H1 (cell line): ENCODE data around the gene MBP. TPM values are rescaled to one million over a fixed set of nuclear protein-coding genes. Genes with fewer than 3 reads are reported as not detected.

Source experiments
- CTCF ChIA-PET: fragments of 300-600 bp; sonication (Branson Sonifier 250); formaldehyde crosslinking; loops from one replicate; lab custom pipeline; 2021; ENCODE audit not compliant: partially characterized antibody; lab: Charles Lee
- POLR2A ChIA-PET: fragments of 300-600 bp; sonication (Branson Sonifier 250); formaldehyde crosslinking; loops from one replicate; lab custom pipeline; 2021; ENCODE audit warnings: inconsistent platforms; ENCODE audit not compliant: partially characterized antibody; lab: Charles Lee
- DNase-seq, 2 experiments: peaks; one replicate each; pipeline versions ENCODE4 v3.0.0 to v3.0.0-alpha.2; 2010 to 2022; ENCODE audit warnings: low spot score in 2 of 2, low read depth in 1 of 2, mixed read lengths in 1 of 2
- FAIRE-seq: peaks from 2 replicates; lab custom pipeline; 2011; peaks lifted over from hg19 to GRCh38; lab: Jason Lieb, UNC
- H2AFZ ChIP-seq: 2 replicates; pipeline ENCODE4 v1.8.1; 2012; ENCODE audit warnings: low read length, inconsistent platforms
- H2AK5ac ChIP-seq: 2 replicates; pipeline ENCODE4 v1.6.1; 2013; ENCODE audit warnings: low read depth, low read length
- H2BK120ac ChIP-seq: replicated peaks from 2 replicates; pipeline ENCODE3; 2013; ENCODE audit warnings: low read depth, low read length, inconsistent platforms
- H2BK12ac ChIP-seq: 2 replicates; pipeline ENCODE4 v1.6.1; 2013; ENCODE audit warnings: low read depth, low read length
- H2BK15ac ChIP-seq: 2 replicates; pipeline ENCODE4 v1.6.1; 2013; ENCODE audit warnings: low read length
- H2BK20ac ChIP-seq: 2 replicates; pipeline ENCODE4 v1.6.1; 2013; ENCODE audit warnings: low read length
- H2BK5ac ChIP-seq: 2 replicates; pipeline ENCODE4 v1.6.1; 2013; ENCODE audit warnings: low read depth, low read length
- H3K14ac ChIP-seq: 2 replicates; pipeline ENCODE4 v1.6.1; 2013; ENCODE audit warnings: inconsistent platforms; ENCODE audit not compliant: insufficient read length
- H3K18ac ChIP-seq: 2 replicates; pipeline ENCODE4 v1.6.1; 2013; ENCODE audit warnings: low read length; ENCODE audit errors: extremely low read depth
- H3K23ac ChIP-seq: 2 replicates; pipeline ENCODE4 v1.6.1; 2013; ENCODE audit warnings: inconsistent platforms; ENCODE audit not compliant: insufficient read length
- H3K23me2 ChIP-seq: 2 replicates; pipeline ENCODE4 v1.6.1; 2013; ENCODE audit warnings: low read depth, low read length
- H3K27ac ChIP-seq: 2 replicates; pipeline ENCODE4 v1.6.1; 2011; ENCODE audit warnings: low read depth, low read length, inconsistent platforms
- H3K27me3 ChIP-seq, 4 experiments: replicated peaks in 1 of 4; 1 replicate in 1 of 4; 2 replicates in 3 of 4; pipeline versions ENCODE4 v1.6.1 to v1.8.1; 2011 to 2013; ENCODE audit warnings: low read length in 3 of 4, mild to moderate bottlenecking in 3 of 4, inconsistent platforms in 2 of 4, mixed read lengths in 2 of 4, moderate library complexity in 1 of 4; ENCODE audit not compliant: control insufficient read depth in 3 of 4, insufficient read depth in 3 of 4; ENCODE audit errors: extremely low read depth in 1 of 4
- H3K36me3 ChIP-seq, 4 experiments: 2 replicates each; pipeline versions ENCODE4 v1.6.1 to v1.8.1; 2011 to 2013; ENCODE audit warnings: mild to moderate bottlenecking in 4 of 4, low read length in 3 of 4, moderate library complexity in 2 of 4, control low read depth in 1 of 4, inconsistent platforms in 1 of 4; ENCODE audit not compliant: insufficient read depth in 4 of 4, control insufficient read depth in 2 of 4
- H3K4ac ChIP-seq: replicated peaks from 2 replicates; pipeline ENCODE3; 2013; ENCODE audit warnings: low read length, low read depth, mixed read lengths, inconsistent platforms; ENCODE audit not compliant: insufficient read length
- H3K4me1 ChIP-seq, 4 experiments: replicated peaks in 1 of 4; 1 replicate in 1 of 4; 2 replicates in 3 of 4; pipeline versions ENCODE4 v1.6.1 to v1.8.1; 2011 to 2013; ENCODE audit warnings: low read length in 3 of 4, inconsistent platforms in 2 of 4, mixed read lengths in 1 of 4; ENCODE audit not compliant: insufficient read depth in 4 of 4, control insufficient read depth in 3 of 4
- H3K4me2 ChIP-seq, 2 experiments: 2 replicates each; pipeline versions ENCODE4 v1.6.1 to v1.8.1; 2011 to 2013; ENCODE audit warnings: low read depth in 2 of 2, low read length in 2 of 2, control low read depth in 1 of 2, inconsistent platforms in 1 of 2, mild to moderate bottlenecking in 1 of 2; ENCODE audit not compliant: insufficient read depth in 1 of 2
- H3K4me3 ChIP-seq, 4 experiments: fragments of 200-600, 300-600 bp in 1 of 4; sonication (generic), shearing (Covaris generic), sonication (Bioruptor Twin) in 1 of 4; 2 replicates each; pipeline versions ENCODE4 v1.5.1 to v1.8.1; 2011 to 2016; ENCODE audit warnings: low read length in 4 of 4, low read depth in 3 of 4, control low read depth in 2 of 4, inconsistent platforms in 2 of 4, mild to moderate bottlenecking in 2 of 4, mixed read lengths in 1 of 4, moderate library complexity in 1 of 4; ENCODE audit not compliant: insufficient read depth in 2 of 4; ENCODE audit errors: extremely low read depth in 1 of 4
- H3K56ac ChIP-seq: replicated peaks from 2 replicates; pipeline ENCODE3; 2013; ENCODE audit warnings: low read depth, mild to moderate bottlenecking, mixed read lengths, low read length, inconsistent platforms; ENCODE audit not compliant: insufficient read length
- H3K79me1 ChIP-seq: 2 replicates; pipeline ENCODE4 v1.6.1; 2013; ENCODE audit warnings: low read depth, low read length, control low read depth
- H3K79me2 ChIP-seq, 2 experiments: 2 replicates each; pipeline versions ENCODE4 v1.6.1 to v1.8.1; 2012 to 2013; ENCODE audit warnings: low read length in 2 of 2, mild to moderate bottlenecking in 2 of 2, inconsistent platforms in 1 of 2; ENCODE audit not compliant: insufficient read depth in 2 of 2, control insufficient read depth in 1 of 2
- H3K9ac ChIP-seq, 4 experiments: replicated peaks in 1 of 4; 1 replicate in 1 of 4; 2 replicates in 3 of 4; pipeline versions ENCODE4 v1.6.1 to v1.8.1; 2011 to 2013; ENCODE audit warnings: low read depth in 3 of 4, low read length in 3 of 4, control low read depth in 2 of 4, mild to moderate bottlenecking in 2 of 4, moderate library complexity in 2 of 4, inconsistent platforms in 1 of 4; ENCODE audit errors: extremely low read depth in 1 of 4
- H3K9me3 ChIP-seq, 2 experiments: 2 replicates each; pipeline versions ENCODE4 v1.6.1 to v1.8.1; 2012 to 2013; ENCODE audit warnings: mild to moderate bottlenecking in 2 of 2, moderate library complexity in 2 of 2, control low read depth in 1 of 2, inconsistent platforms in 1 of 2, low read depth in 1 of 2, low read length in 1 of 2, mixed read lengths in 1 of 2; ENCODE audit not compliant: insufficient read depth in 2 of 2
- H4K20me1 ChIP-seq, 2 experiments: replicated peaks in 1 of 2; 2 replicates each; pipeline versions ENCODE3 to v1.8.1; 2011 to 2013; ENCODE audit warnings: inconsistent platforms in 2 of 2, low read length in 2 of 2, mild to moderate bottlenecking in 1 of 2; ENCODE audit not compliant: insufficient read depth in 2 of 2, control insufficient read depth in 1 of 2
- H4K5ac ChIP-seq: 2 replicates; pipeline ENCODE4 v1.6.1; 2013; ENCODE audit warnings: low read length, low read depth, mixed read lengths, inconsistent platforms; ENCODE audit not compliant: insufficient read length
- H4K8ac ChIP-seq: 2 replicates; pipeline ENCODE4 v1.8.0; 2013; ENCODE audit warnings: mild to moderate bottlenecking, moderate library complexity, low read length, inconsistent platforms; ENCODE audit not compliant: insufficient read depth; ENCODE audit errors: extremely low read depth
- H4K91ac ChIP-seq: replicated peaks from 2 replicates; pipeline ENCODE3; 2013; ENCODE audit warnings: low read length, mixed read lengths, inconsistent platforms; ENCODE audit not compliant: insufficient read length
- CBX5 ChIP-seq: fragments of 300-800, 300-1000 bp; sonication (generic); IDR thresholded peaks from 2 replicates; pipeline ENCODE4 v1.7.1; 2016; ENCODE audit warnings: antibody characterized with exemption, low read length, low read depth
- CEBPB ChIP-seq: IDR thresholded peaks from 2 replicates; pipeline ENCODE4 v1.6.1; 2012; ENCODE audit warnings: low read depth, low read length
- FOSL1 ChIP-seq: IDR thresholded peaks from 2 replicates; pipeline ENCODE4 v1.6.1; 2011; ENCODE audit warnings: mild to moderate bottlenecking, low read depth, low read length, moderate library complexity; ENCODE audit not compliant: insufficient read depth
- GTF2F1 ChIP-seq: IDR thresholded peaks from 2 replicates; pipeline ENCODE4 v1.6.1; 2012; ENCODE audit warnings: low read depth, low read length, improper control_type of control experiment, borderline replicate concordance
- HDAC2 ChIP-seq, 2 experiments: fragments of 300-600 bp in 1 of 2; sonication (generic) in 1 of 2; IDR thresholded peaks; 2 replicates each; pipeline ENCODE4 v1.6.1; 2011 to 2012; ENCODE audit warnings: low read depth in 2 of 2, low read length in 2 of 2, mild to moderate bottlenecking in 2 of 2, moderate library complexity in 2 of 2, borderline replicate concordance in 1 of 2, inconsistent platforms in 1 of 2
- NANOG ChIP-seq: IDR thresholded peaks from 2 replicates; pipeline ENCODE4 v1.6.1; 2011; ENCODE audit warnings: low read length, low read depth, mild to moderate bottlenecking, inconsistent platforms; ENCODE audit not compliant: insufficient read depth, poor library complexity, severe bottlenecking
- NRF1 ChIP-seq: IDR thresholded peaks from 2 replicates; pipeline ENCODE4 v1.6.1; 2011; ENCODE audit warnings: mild to moderate bottlenecking, low read depth, low read length, improper control_type of control experiment
- RAD21 ChIP-seq, 2 experiments: IDR thresholded peaks in 1 of 2; conservative IDR thresholded peaks in 1 of 2; 2 replicates each; pipeline ENCODE4 v1.6.1; 2011; ENCODE audit warnings: low read depth in 2 of 2, low read length in 2 of 2, improper control_type of control experiment in 1 of 2, inconsistent platforms in 1 of 2, mild to moderate bottlenecking in 1 of 2, moderate library complexity in 1 of 2
- SP4 ChIP-seq: IDR thresholded peaks from 2 replicates; pipeline ENCODE4 v1.6.1; 2012; ENCODE audit warnings: low read length, inconsistent platforms
- TBP ChIP-seq: IDR thresholded peaks from 2 replicates; pipeline ENCODE4 v1.6.1; 2011; ENCODE audit warnings: low read depth, low read length, improper control_type of control experiment
- TEAD4 ChIP-seq: IDR thresholded peaks from 2 replicates; pipeline ENCODE4 v1.6.1; 2012; ENCODE audit warnings: low read depth, low read length, inconsistent platforms, mixed read lengths
- WGBS, 2 experiments: shearing (Covaris generic) in 1 of 2; methylation state at CpG; one replicate each; pipeline versions ENCODE4 v1.1.6 to v1.1.7; 2013 to 2015; ENCODE audit warnings: low lambda C conversion rate in 2 of 2, mixed read lengths in 2 of 2, inconsistent platforms in 1 of 2, low coverage in 1 of 2, missing lambda C conversion rate in 1 of 2; ENCODE audit not compliant: insufficient replicate concordance in 2 of 2, insufficient coverage in 1 of 2, insufficient read length in 1 of 2; ENCODE audit errors: extremely low coverage in 1 of 2, missing lambda C conversion rate in 1 of 2; 5-methylcytosine and 5-hydroxymethylcytosine counted together
- polyA plus RNA-seq, 7 experiments: library from polyadenylated mRNA; depleted of rRNA in 3 of 7; stranded (reverse) in 5 of 7; unstranded in 2 of 7; fragments of >200 nt in 5 of 7; fragments of 200-250 nt in 2 of 7; gene quantifications; 1 replicate in 5 of 7; 2 replicates in 1 of 7; 4 replicates in 1 of 7; pipeline versions ENCODE4 v1.2.1 to v1.2.3, GENCODE V29; 2011 to 2013; ENCODE audit warnings: missing spikeins in 2 of 7, mixed read lengths in 2 of 7
- total RNA-seq: library from RNA; stranded (reverse); fragmentation: NEBNext Ultra II Directional; extraction: Animal tissue kit (Norgen Biotek cat#: 25700); gene quantifications from 2 replicates; pipeline ENCODE4 v1.2.1, GENCODE V29; 2021
- TF ChIP-seq, protein P1 (sequence below): IDR thresholded peaks from 2 replicates; pipeline ENCODE4 v1.6.1; 2011; ENCODE audit warnings: low read length, improper control_type of control experiment

The MBP gene
- total and polyA plus RNA-seq, 2 of the 8 experiments (the other 6 are each of a cell fraction or from before 2014, with no cell fraction given): 7.7 to 19.2 TPM

DNA sequence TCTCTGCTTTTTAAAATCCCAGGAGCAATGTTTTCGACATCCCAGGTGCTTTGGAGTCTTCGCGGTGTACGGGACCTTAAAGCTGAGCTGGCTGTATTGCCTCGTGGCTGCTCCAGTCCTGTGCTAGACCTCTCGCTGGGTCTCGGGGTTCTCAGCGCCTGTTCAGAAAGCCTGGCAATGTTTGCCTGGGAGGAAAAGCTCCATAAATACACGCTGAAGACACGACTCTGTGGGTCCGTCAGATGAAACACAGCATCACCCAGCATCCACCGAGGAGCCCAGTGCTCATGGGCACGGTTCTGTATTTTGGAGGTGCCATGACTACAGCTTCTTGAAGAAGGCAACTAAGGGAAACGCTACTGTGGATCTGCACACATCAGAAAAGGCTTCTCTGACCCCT, 21.6 kb downstream of the MBP start:
- FAIRE-seq (no peak), DNase-seq (peak in 1 of 2 experiments; percentile 34)
- Histone ChIP-seq H3K23ac (no peak overlapping the region), H3K4me3 (no peak overlapping the region), H3K18ac (no peak overlapping the region), H2BK5ac (no peak overlapping the region), H2AK5ac (no peak overlapping the region), H4K5ac (no peak overlapping the region), H3K9ac (no peak overlapping the region), H2BK15ac (0 out of 2 replicates have a peak overlapping the region, but pooled peaks have one; percentile 31), H3K4me2 (no peak overlapping the region), H3K14ac (no peak overlapping the region), H3K23me2 (no peaks in the 10 kb centered on the region), H2BK12ac (no peak overlapping the region), H3K27ac (no peak overlapping the region), H3K56ac (no peak overlapping the region), H3K27me3 (no peaks in the 10 kb centered on the region), H3K4ac (no peak overlapping the region), H4K20me1 (no peaks in the 10 kb centered on the region), H3K79me1 (peaks cover 2% of the 10 kb centered on the region; the same call in 1 of the 2 replicates), H3K9me3 (no peaks in the 10 kb centered on the region), H2BK120ac (no peak overlapping the region), H2BK20ac (no peak overlapping the region), H3K79me2 (no peaks in the 10 kb centered on the region), H3K36me3 (no peaks in the 10 kb centered on the region), H4K91ac (no peak overlapping the region), H2AFZ (no peak overlapping the region), H3K4me1 (peaks cover 0 to 9% (median 0%) of the 10 kb centered on the region in 4 experiments; a peak in 3 of 7 replicates), H4K8ac (no peak overlapping the region)
- 94% methylated on average over 14 of the region's 14 CpGs; no CpG with 5 or more reads in 1 of the 2 experiments for WGBS, 2 experiments
- ChIA-PET POLR2A (interaction anchor here (1.0 kb wide), 2 partner anchors 13 to 26 kb away, joined by 3 read pairs; no protein-coding TSS in a partner anchor), CTCF (interaction anchor here (1.0 to 1.2 kb wide), 3 partner anchors 14 to 101 kb away, joined by 3 to 4 read pairs (median 3); no protein-coding TSS in a partner anchor)
- TF ChIP-seq RAD21 (IDR thresholded peaks at IDR 0.05 in 1 of 2, conservative IDR thresholded peaks at IDR 0.05 in 1 of 2; ENCODE audit: low read depth in 2 of 2, low read length in 2 of 2) (no peak), NANOG (no peak), NRF1 (no peak), TEAD4 (no peak), HDAC2 (IDR thresholded peaks at IDR 0.05; ENCODE audit: borderline replicate concordance in 1 of 2, low read depth in 2 of 2, low read length in 2 of 2) (no peak), GTF2F1 (no peak), SP4 (no peak), TBP (no peak), FOSL1 (no peak), CBX5 (no peak), CEBPB (no peak)
- TF ChIP-seq, protein P1, sequence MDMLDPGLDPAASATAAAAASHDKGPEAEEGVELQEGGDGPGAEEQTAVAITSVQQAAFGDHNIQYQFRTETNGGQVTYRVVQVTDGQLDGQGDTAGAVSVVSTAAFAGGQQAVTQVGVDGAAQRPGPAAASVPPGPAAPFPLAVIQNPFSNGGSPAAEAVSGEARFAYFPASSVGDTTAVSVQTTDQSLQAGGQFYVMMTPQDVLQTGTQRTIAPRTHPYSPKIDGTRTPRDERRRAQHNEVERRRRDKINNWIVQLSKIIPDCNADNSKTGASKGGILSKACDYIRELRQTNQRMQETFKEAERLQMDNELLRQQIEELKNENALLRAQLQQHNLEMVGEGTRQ: no peak
